ENCODE measurements around the gene BTBD17. TPM values are rescaled to one million over a fixed set of nuclear protein-coding genes. Genes with fewer than 3 reads are reported as not detected.

Gene BTBD17
- total RNA-seq, 1 donor, result not detected

DNA sequence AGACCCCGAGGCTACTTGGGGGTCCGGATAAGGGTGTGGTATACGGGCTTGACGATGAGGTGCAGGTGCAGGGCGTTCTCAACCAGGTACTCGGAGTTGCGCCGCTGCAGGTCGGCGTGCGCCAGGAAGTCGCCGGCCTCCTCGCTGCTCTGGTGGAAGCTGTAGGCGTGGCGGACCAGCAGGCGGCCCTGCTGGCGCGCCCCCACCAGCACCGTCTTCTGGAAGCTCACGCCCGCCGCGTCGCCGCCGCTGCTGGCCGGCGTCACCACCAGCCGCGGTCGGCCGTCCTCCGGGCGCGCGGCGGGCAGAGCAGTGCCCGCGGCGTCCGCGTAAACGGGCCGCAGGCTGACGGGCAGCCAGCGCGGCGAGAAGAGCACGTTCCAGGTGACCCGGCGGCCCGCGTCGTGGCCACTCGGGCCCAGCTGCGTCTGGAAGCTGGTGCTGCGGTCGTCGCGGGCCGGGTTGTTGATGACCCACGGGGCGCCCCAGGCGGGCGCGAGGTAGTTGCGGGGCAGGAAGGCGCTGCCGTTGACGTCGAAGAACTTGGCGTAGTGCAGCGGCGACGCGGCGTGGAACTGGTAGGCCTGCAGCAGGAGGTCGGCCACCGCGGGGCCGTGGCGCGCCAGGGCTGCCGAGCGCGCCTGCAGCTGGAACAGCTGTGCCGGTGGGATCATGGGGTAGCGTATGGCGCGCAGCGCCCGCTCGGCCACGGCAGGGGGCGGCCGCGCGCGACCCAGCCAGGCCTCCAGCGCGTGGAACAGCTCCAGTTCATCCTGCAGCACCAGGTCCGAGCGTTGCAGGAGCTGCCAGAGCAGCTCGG lies 4.8 kb downstream of the BTBD17 start:
- Histone ChIP-seq H3K4me3 (ENCODE audit: low read length) (no peak overlapping the region), H3K27me3 (ENCODE audit: insufficient read depth, low read length) (peaks cover 57% of the 10 kb centered on the region), H3K4me1 (ENCODE audit: insufficient read depth, low read length) (no peaks in the 10 kb centered on the region), H3K9me3 (ENCODE audit: low read depth, low read length) (no peaks in the 10 kb centered on the region)

DNA sequence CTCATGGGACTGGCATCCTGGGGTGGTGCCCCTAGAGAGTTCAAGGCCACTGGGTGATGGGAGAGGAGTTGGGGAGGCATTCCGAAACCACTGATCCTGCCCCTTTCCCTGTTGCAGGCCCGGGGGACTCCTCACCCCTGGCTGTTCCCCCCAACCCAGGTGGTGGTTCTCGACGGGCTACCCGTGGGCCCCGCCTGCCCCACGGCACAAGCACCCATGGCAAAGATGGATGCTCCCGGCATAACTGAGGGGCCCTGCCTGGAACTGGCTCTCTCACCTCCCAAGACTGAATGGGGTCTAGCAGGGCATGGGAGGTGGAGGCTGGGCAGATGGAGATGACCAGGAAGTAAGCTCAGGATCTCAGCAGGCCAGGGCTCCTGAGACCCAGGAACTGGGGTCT lies 6.6 kb downstream of the BTBD17 start:
- Histone ChIP-seq H3K4me3 (ENCODE audit: low read length) (no peak overlapping the region), H3K27me3 (ENCODE audit: insufficient read depth, low read length) (peaks cover 63% of the 10 kb centered on the region), H3K9me3 (ENCODE audit: low read depth, low read length) (no peaks in the 10 kb centered on the region), H3K4me1 (ENCODE audit: insufficient read depth, low read length) (no peaks in the 10 kb centered on the region)

DNA sequence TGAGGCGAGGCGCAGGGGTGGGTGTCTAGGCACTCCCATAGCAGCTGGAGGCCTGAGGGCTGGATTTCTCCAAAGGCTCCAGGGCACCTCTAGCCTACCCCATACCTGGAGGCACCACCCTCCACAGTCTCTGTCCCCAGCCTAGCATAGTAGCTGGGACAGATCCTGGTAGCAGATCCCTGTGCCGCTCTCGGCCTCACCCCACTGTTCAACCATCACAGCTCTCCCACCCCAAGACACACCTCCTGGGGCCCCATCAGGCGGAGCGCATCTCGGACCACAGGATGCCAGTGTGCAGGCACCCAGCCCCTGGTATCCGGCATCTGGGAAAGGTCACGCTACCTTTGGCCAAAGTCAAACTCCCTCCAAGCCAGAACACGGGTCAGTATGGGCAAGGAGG lies 7.1 kb downstream of the BTBD17 start:
- no peaks in the 10 kb centered on the region for H3K9me3 ChIP-seq (ENCODE audit: low read depth, low read length)

DNA sequence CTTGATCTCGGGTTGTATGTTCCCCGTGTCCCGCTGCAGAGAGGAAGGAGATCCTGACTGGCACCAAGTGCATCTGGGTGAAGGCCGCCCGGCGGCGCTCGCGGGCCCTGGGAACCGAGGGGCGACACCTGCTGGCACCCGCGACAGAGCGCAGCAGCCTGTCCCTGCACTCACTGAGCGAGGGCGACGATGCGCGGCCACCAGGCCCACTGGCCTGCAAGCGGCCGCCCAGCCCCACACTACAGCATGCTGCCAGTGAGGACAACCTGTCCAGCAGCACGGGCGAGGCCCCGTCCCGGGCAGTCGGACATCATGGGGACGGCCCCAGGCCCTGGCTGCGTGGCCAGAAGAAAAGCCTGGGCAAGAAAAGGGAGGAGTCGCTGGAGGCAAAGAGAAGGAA lies 7.5 kb downstream of the BTBD17 start:
- Histone ChIP-seq H3K9me3 (ENCODE audit: low read depth, low read length) (no peaks in the 10 kb centered on the region), H3K27me3 (ENCODE audit: insufficient read depth, low read length) (peaks cover 59% of the 10 kb centered on the region), H3K4me3 (ENCODE audit: low read length) (no peak overlapping the region), H3K4me1 (ENCODE audit: insufficient read depth, low read length) (no peaks in the 10 kb centered on the region)

More for the DNA sequence above, 7.1 kb downstream of the BTBD17 start:
- H3K4me1 ChIP-seq (ENCODE audit: insufficient read depth, low read length), result no peaks in the 10 kb centered on the region
- peaks cover 59% of the 10 kb centered on the region for H3K27me3 ChIP-seq (ENCODE audit: insufficient read depth, low read length)
- no peak overlapping the region for H3K4me3 ChIP-seq (ENCODE audit: low read length)

DNA sequence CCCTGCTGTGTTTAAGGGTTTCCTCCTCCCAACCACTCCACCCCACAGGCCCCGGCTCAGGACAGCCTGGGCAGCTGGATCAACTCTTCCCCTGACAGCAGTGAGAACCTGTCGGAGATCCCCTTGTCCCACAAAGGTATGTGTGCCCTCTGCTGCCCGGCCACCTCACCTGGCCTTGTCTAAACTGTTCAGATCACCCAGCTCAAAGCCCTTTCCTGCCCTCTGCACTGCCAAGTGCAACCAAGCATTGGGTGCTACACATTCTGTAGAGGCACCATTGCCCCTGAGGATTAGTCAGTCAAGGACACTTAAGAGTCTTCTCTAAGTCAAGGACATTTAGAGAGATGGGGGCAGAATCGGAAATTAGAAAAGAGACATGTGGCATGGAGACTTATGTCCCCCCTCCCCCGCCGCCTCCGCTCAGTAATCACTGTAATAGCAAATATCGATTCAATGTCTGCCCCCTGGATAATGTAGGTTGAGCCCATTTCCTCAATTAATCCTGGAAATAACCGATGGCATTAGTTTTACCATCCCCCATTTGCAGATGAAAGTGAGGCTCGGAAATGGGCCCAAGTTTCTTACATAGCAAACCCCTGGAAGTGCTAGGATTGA lies 8.1 kb downstream of the BTBD17 start:
- Histone ChIP-seq H3K4me3 (ENCODE audit: low read length) (no peak overlapping the region), H3K4me1 (ENCODE audit: insufficient read depth, low read length) (no peaks in the 10 kb centered on the region), H3K9me3 (ENCODE audit: low read depth, low read length) (no peaks in the 10 kb centered on the region), H3K27me3 (ENCODE audit: insufficient read depth, low read length) (peaks cover 55% of the 10 kb centered on the region)

DNA sequence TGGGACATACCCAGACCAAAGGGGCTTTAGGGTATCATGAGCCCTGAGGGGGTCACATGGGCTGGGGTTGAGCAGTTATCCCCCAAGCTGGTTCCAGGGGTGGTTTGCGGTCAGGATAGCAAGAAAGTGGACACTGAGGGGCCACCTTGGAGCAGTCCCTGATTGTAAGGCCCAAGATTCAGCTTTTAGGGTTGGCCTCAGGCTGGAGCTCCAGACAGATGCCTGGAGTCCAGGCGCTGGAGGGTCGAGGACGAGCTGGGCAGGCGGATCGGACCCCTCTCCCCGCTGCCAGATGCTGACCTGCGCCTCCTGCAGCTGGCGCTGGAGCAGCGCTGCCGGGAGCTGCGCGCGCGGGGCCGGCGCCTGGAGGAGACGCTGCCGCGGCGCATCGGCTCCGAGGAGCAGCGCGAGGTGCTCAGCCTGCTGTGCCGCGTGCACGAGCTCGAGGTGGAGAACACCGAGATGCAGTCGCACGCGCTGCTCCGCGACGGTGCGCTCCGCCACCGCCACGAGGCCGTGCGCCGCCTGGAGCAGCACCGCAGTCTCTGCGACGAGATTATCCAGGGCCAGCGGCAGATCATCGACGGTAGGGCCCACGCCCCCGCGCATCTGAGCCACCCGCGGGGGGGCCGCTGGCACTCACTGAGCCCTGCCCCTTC lies 10.0 kb downstream of the BTBD17 start:
- Histone ChIP-seq H3K27me3 (ENCODE audit: insufficient read depth, low read length) (peaks cover 37% of the 10 kb centered on the region), H3K9me3 (ENCODE audit: low read depth, low read length) (no peaks in the 10 kb centered on the region), H3K4me3 (ENCODE audit: low read length) (no peak overlapping the region), H3K4me1 (ENCODE audit: insufficient read depth, low read length) (no peaks in the 10 kb centered on the region)

DNA sequence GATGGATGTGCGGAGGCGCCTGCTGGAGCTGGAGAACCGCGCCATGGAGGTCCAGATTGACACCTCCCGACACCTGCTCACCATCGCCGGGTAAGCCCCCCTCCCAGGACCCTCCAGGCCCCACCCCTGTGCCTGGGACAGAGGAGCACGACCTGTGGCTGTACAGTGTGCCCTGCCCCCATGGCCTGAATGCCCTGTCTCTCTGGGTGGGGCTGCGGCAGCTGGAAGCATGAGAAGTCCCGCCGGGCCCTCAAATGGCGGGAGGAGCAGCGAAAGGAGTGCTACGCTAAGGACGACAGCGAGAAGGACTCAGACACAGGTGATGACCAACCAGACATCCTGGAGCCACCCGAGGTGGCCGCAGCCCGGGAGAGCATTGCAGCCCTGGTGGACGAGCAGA lies 11.2 kb downstream of the BTBD17 start:
- no peaks in the 10 kb centered on the region for H3K4me1 ChIP-seq (ENCODE audit: insufficient read depth, low read length)
- H3K27me3 ChIP-seq (ENCODE audit: insufficient read depth, low read length), result peaks cover 26% of the 10 kb centered on the region
- H3K9me3 ChIP-seq (ENCODE audit: low read depth, low read length), result no peaks in the 10 kb centered on the region
- no peak overlapping the region for H3K4me3 ChIP-seq (ENCODE audit: low read length)

DNA sequence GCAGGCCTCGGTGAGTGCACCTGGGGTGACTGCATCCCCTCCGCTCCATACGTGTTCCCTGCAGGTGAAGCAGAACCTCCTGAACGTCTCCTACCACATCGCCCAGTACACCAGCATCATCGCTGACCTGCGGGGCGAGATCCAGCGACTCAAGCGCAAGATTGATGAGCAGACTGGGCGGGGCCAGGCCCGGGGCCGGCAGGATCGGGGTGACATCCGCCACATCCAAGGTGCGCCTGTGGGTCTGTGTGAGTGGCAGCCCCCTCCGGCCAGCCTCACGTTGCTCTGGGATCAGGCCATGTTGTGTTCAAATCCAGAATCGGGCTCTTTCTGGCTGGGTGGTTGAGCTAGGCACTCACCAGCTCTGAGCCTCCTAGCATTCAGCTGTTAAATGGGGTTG lies 12.5 kb downstream of the BTBD17 start:
- no peaks in the 10 kb centered on the region for H3K9me3 ChIP-seq (ENCODE audit: low read depth, low read length)
- peaks cover 20% of the 10 kb centered on the region for H3K27me3 ChIP-seq (ENCODE audit: insufficient read depth, low read length)
- H3K4me3 ChIP-seq (ENCODE audit: low read length), result no peak overlapping the region
- no peaks in the 10 kb centered on the region for H3K4me1 ChIP-seq (ENCODE audit: insufficient read depth, low read length)

DNA sequence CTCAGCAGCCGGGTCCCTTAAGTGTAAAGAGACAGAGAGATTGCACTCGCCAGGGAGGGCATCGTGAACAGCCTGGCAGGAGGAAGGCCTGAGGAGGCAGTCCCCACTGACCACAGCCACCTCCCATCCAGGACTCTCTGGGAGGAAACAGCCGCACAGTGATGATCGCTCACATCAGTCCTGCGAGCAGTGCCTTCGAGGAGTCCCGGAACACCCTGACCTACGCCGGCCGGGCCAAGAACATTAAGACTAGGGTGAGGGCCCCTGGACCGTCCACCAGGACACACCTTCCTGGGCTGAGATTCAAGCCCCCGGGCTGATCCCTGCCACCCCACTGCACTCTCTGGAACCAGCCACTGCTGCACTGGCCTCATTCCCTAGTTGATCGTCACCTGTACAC lies 14.0 kb downstream of the BTBD17 start:
- Histone ChIP-seq H3K4me3 (ENCODE audit: low read length) (no peak overlapping the region), H3K4me1 (ENCODE audit: insufficient read depth, low read length) (no peaks in the 10 kb centered on the region), H3K9me3 (ENCODE audit: low read depth, low read length) (no peaks in the 10 kb centered on the region), H3K27me3 (ENCODE audit: insufficient read depth, low read length) (peaks cover 12% of the 10 kb centered on the region)

DNA sequence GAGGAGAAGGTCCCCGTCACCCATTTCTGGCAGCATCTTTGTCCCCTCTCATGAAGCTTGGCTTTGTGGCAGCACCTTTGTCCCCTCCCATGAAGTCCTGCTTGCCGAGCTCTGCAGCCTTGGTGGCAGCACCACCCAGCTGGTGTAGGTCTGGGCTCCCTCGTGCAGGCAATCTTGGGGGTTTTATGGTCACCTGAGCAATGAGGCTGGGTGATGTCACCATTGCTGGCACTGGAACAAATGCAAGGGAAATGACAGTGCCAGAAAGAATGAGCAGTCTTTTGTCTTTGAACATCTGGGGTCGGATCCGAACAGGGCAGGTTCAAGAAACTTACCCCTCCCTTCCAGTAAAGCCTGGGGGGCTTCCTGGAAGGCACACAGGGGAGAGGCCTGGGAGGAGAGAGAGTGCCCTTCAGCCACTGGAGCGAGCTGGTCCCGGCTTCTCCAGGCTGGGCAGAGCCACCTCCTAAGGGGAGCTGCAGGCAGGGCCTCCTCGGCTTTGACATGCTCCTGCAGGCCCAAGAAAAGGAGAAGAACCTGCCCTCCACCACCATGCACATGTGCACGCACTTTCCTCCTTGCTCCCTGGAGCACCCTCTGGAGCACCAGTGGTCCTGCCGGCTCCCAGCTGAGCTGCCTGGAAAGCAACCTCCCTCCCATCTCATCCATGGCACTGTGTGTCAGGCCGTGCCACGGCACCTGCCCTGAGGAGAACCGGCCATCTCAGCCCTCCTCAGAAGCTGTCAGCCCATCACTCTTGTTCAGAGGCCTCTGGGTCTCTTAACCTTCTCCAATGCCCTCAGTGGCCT lies 16.0 kb downstream of the BTBD17 start:
- H3K4me1 ChIP-seq (ENCODE audit: insufficient read depth, low read length), result no peaks in the 10 kb centered on the region
- H3K9me3 ChIP-seq (ENCODE audit: low read depth, low read length), result no peaks in the 10 kb centered on the region

DNA sequence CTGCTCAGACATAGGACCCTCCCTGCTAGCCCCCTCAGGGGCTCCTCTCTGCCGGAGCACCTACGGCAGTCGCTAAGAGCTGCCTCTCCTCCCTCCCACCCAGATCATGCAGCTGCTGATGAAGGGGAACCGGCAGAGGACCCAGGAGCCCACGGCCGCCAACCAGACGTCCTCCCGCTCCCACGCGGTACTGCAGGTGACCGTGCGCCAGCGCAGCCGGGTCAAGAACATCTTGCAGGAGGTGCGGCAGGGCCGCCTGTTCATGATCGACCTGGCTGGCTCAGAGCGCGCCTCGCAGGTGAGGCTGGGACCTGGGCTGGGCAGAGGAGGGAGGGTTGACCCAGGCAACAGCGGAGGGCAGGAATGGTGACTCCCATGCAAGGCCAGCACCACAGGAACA lies 17.0 kb downstream of the BTBD17 start:
- no peak overlapping the region for H3K4me3 ChIP-seq (ENCODE audit: low read length)
- H3K4me1 ChIP-seq (ENCODE audit: insufficient read depth, low read length), result no peaks in the 10 kb centered on the region
- H3K9me3 ChIP-seq (ENCODE audit: low read depth, low read length), result no peaks in the 10 kb centered on the region
- H3K27me3 ChIP-seq (ENCODE audit: insufficient read depth, low read length), result no peaks in the 10 kb centered on the region

More for the DNA sequence above, 16.0 kb downstream of the BTBD17 start:
- Histone ChIP-seq H3K4me3 (ENCODE audit: low read length) (no peak overlapping the region), H3K27me3 (ENCODE audit: insufficient read depth, low read length) (no peaks in the 10 kb centered on the region)

DNA sequence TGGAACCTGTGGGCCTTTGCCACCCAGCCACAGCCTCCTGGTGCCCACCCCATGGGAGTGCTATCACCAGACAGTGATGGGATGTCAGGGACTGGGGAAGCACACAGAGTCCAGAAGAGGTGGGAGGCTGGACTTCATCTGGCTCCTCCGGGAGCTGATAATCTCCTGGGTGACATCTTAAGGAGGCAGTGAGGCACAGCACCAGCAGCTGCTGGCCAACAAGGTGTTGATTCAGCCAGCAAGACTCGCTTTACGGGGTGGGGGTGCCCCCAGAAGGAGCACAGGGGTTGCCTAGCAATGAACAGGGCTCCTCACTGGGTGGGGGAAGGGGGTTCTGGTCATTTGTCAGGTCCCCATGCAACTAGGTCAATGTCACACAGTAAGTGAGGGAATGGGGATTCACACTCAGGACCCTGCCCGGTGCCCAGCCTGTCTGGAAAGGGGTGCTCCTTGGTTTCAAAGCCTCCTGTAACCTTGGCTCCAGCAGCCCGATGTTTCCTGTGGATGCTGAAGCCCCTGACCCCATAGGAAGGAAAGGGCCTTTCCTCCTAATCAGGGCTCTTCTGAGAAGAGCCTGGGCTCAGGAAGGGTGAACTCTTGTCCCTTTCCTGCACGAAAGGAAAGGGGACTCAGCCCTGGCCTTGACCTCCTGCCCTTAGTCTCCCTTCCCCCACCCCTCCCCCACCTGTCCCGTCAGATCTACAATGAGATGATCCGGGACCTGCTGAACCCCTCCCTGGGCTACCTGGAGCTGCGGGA lies 18.0 kb downstream of the BTBD17 start:
- Histone ChIP-seq H3K4me1 (ENCODE audit: insufficient read depth, low read length) (no peaks in the 10 kb centered on the region), H3K9me3 (ENCODE audit: low read depth, low read length) (no peaks in the 10 kb centered on the region)

DNA sequence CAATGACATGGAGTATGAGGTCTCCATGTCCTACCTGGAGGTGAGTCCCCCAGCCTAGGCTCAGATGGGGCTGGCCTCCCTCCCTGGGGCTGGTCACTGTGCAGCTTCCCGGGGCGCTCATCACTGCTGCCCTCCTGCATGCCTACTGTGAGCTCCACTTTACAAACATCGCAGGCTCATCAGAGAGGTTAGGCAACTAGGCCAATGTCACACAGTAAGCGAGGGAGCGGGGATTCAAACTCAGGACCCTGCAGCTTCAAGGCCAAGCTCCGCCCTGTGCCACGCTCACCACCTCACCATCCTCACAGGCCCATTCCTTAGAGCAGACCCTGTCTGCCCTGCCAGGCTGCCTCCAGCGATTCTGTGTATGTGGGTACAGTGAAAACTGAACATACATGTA lies 18.5 kb downstream of the BTBD17 start:
- H3K27me3 ChIP-seq (ENCODE audit: insufficient read depth, low read length), result no peaks in the 10 kb centered on the region
- no peaks in the 10 kb centered on the region for H3K9me3 ChIP-seq (ENCODE audit: low read depth, low read length)
- H3K4me1 ChIP-seq (ENCODE audit: insufficient read depth, low read length), result no peaks in the 10 kb centered on the region
- H3K4me3 ChIP-seq (ENCODE audit: low read length), result no peak overlapping the region

More for the DNA sequence above, 18.0 kb downstream of the BTBD17 start:
- Histone ChIP-seq H3K27me3 (ENCODE audit: insufficient read depth, low read length) (no peaks in the 10 kb centered on the region), H3K4me3 (ENCODE audit: low read length) (no peak overlapping the region)

DNA sequence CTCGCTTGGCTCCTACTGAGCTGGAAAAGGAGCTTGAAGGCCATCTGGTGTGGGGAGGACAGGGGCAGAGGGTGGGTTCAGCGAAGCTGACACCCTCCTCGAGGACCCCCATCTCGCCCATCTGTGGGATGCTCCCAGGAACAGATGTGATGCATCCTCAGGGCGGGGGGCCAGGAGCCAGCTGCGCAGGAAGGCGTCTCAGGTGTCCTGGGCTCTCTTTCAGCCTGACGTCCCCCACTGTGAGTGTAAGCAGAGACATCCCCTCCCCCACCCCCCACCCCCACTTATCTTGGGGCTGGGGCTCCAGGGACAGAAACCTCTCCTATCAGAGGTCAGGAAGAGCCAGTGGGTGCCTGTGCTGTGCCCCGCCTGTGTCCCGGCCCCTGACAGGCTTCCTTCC lies 19.4 kb downstream of the BTBD17 start:
- Histone ChIP-seq H3K4me3 (ENCODE audit: low read length) (no peak overlapping the region), H3K9me3 (ENCODE audit: low read depth, low read length) (no peaks in the 10 kb centered on the region), H3K4me1 (ENCODE audit: insufficient read depth, low read length) (no peaks in the 10 kb centered on the region), H3K27me3 (ENCODE audit: insufficient read depth, low read length) (no peaks in the 10 kb centered on the region)
